Gastroesophageal sphincter (tissue), 4 donors: Measurements from ENCODE around the gene EPB41L3. TPM values are rescaled to one million over a fixed set of nuclear protein-coding genes. Genes with fewer than 3 reads are reported as not detected.
A peak's percentile ranks its signal among the peaks of the same experiment; 100 is the strongest.

ENCODE experiments used
- ATAC-seq: fragments of 150-250 bp; one replicate; pipeline ENCODE4 v1.9.1; 2016; ENCODE audit warnings: mild to moderate bottlenecking, moderate library complexity
- H3K27ac ChIP-seq, 4 donors: fragments of 200-600 bp; sonication (generic) in 3 of 4; 1 replicate in 3 of 4; 2 replicates in 1 of 4; pipeline ENCODE4 v1.5.1; 2016 to 2019
- H3K27me3 ChIP-seq: fragments of 200-600 bp; sonication (generic); one replicate; pipeline ENCODE4 v1.5.1; 2019
- H3K36me3 ChIP-seq, 2 donors: fragments of 200-600 bp; sonication (generic); one replicate each; pipeline ENCODE4 v1.5.1; 2019; ENCODE audit warnings: control low read depth in 1 of 2
- H3K4me1 ChIP-seq, 3 donors: fragments of 200-600 bp; sonication (generic); 1 replicate in 2 of 3; 2 replicates in 1 of 3; pipeline ENCODE4 v1.5.1; 2016 to 2019; ENCODE audit warnings: control low read depth in 2 of 3
- H3K4me3 ChIP-seq, 2 donors: fragments of 200-600 bp; sonication (generic); one replicate each; pipeline ENCODE4 v1.5.1; 2019; ENCODE audit warnings: mild to moderate bottlenecking in 1 of 2, moderate library complexity in 1 of 2
- H3K9me3 ChIP-seq, 3 donors: fragments of 200-600 bp; sonication (generic); one replicate each; pipeline ENCODE4 v1.5.1; 2017 to 2019; ENCODE audit warnings: control low read depth in 2 of 3
- CTCF ChIP-seq, 4 experiments: fragments of 200-600 bp in 2 of 4; fragments of 450-650 bp in 2 of 4; sonication (generic) in 1 of 4; IDR thresholded peaks; one replicate each; pipeline ENCODE4 v1.5.1; 2017 to 2019; ENCODE audit warnings: antibody characterized with exemption in 4 of 4, mild to moderate bottlenecking in 2 of 4, moderate library complexity in 2 of 4
- EP300 ChIP-seq: sonication (generic); formaldehyde crosslinking; IDR thresholded peaks from one replicate; pipeline ENCODE4 v1.6.1; 2017; ENCODE audit warnings: antibody characterized with exemption, mild to moderate bottlenecking
- POLR2A ChIP-seq, 2 donors: fragments of 450-650 bp; IDR thresholded peaks; one replicate each; pipeline ENCODE4 v1.6.1; 2017; ENCODE audit warnings: antibody characterized with exemption in 2 of 2, mild to moderate bottlenecking in 2 of 2, moderate library complexity in 1 of 2
- POLR2AphosphoS5 ChIP-seq: sonication (generic); formaldehyde crosslinking; IDR thresholded peaks from one replicate; pipeline ENCODE4 v1.6.1; 2017; ENCODE audit warnings: antibody characterized with exemption
- WGBS, 2 donors: methylation state at CpG; one replicate each; pipeline ENCODE4 v1.1.5; 2018; ENCODE audit warnings: low coverage in 1 of 2; 5-methylcytosine and 5-hydroxymethylcytosine counted together
- total RNA-seq, 4 donors: library from RNA; depleted of rRNA; stranded (reverse); fragments of >200 nt; gene quantifications; one replicate each; pipeline ENCODE4 v1.1.0, GENCODE V29; 2016

Gene EPB41L3
- total RNA-seq, 4 donors from 2014 or later, result 27.4 to 66.6 (median 43.4) TPM

- H3K36me3 ChIP-seq, result no peaks in the 10 kb centered on the region
- H3K4me1 ChIP-seq, result peaks cover 0 to 9% (median 0%) of the 10 kb centered on the region in 3 donors
- H3K4me3 ChIP-seq, result no peak overlapping the region
- WGBS, 2 donors, result 52 to 66% methylated on average over 8 to 9 of the region's 10 CpGs
- H3K27ac ChIP-seq, result peak overlapping the region in 3 of 4 donors; percentile 32 to 62 (median 48)
- TF ChIP-seq POLR2AphosphoS5 (peak; percentile 17), EP300 (no peak)
- peak; percentile 39 for ATAC-seq
- no peaks in the 10 kb centered on the region for H3K9me3 ChIP-seq
- H3K27me3 ChIP-seq, result peaks cover 6% of the 10 kb centered on the region
These were observed 24.1 kb downstream of the EPB41L3 start for GRCh38 chr18:5519448-5520298.

- ATAC-seq, result peak; percentile 65
- H3K27me3 ChIP-seq, result peaks cover 6% of the 10 kb centered on the region
- TF ChIP-seq POLR2AphosphoS5 (no peak), CTCF (IDR thresholded peaks at IDR 0.05) (no peak), POLR2A (IDR thresholded peaks at IDR 0.05) (no peak)
- H3K4me1 ChIP-seq, result peaks cover 0 to 9% (median 0%) of the 10 kb centered on the region in 3 donors
- no peaks in the 10 kb centered on the region for H3K36me3 ChIP-seq
- no peaks in the 10 kb centered on the region for H3K9me3 ChIP-seq
- peak overlapping the region in 3 of 4 donors; percentile 32 to 62 (median 48) for H3K27ac ChIP-seq
- WGBS, 2 donors, result 43 to 55% methylated on average over 5 to 11 of the region's 13 CpGs
- H3K4me3 ChIP-seq, result no peak overlapping the region
These were observed 24.9 kb downstream of the EPB41L3 start for GRCh38 chr18:5518899-5519371.

- H3K4me3 ChIP-seq, result no peak overlapping the region
- ATAC-seq, result no peak
These were observed 25.5 kb downstream of the EPB41L3 start for GRCh38 chr18:5518179-5518770.

GRCh38 chr18:5516841-5517240, 27.0 kb downstream of the EPB41L3 start:
- TF ChIP-seq EP300 (no peak), CTCF (IDR thresholded peaks at IDR 0.05) (no peak), POLR2A (IDR thresholded peaks at IDR 0.05) (no peak), POLR2AphosphoS5 (no peak)
- peaks cover 0 to 9% (median 0%) of the 10 kb centered on the region in 3 donors for H3K4me1 ChIP-seq
- no peak for ATAC-seq
- H3K4me3 ChIP-seq, result no peak overlapping the region
- H3K27me3 ChIP-seq, result peaks cover 6% of the 10 kb centered on the region
- no peak overlapping the region for H3K27ac ChIP-seq
- H3K36me3 ChIP-seq, result no peaks in the 10 kb centered on the region
- no peaks in the 10 kb centered on the region for H3K9me3 ChIP-seq
- whole genome bisulfite sequencing, 2 donors, result 38 to 61% methylated on average over 3 to 5 of the region's 6 CpGs

More at GRCh38 chr18:5518179-5518770, 25.5 kb downstream of the EPB41L3 start:
- Histone ChIP-seq H3K27me3 (peaks cover 6% of the 10 kb centered on the region), H3K27ac (peak overlapping the region in 3 of 4 donors; percentile 31 to 48 (median 32)), H3K36me3 (no peaks in the 10 kb centered on the region), H3K4me1 (peaks cover 0 to 9% (median 0%) of the 10 kb centered on the region in 3 donors), H3K9me3 (no peaks in the 10 kb centered on the region)
- no peak for TF ChIP-seq CTCF (IDR thresholded peaks at IDR 0.05)
- no peak for TF ChIP-seq EP300
- TF ChIP-seq POLR2AphosphoS5, result no peak
- WGBS, 2 donors, result 56 to 73% methylated on average over 1 to 10 of the region's 10 CpGs

GRCh38 chr18:5515011-5515784, 28.6 kb downstream of the EPB41L3 start:
- H3K4me3 ChIP-seq, result no peak overlapping the region
- WGBS, 2 donors, result 42 to 46% methylated on average over 3 of the region's 3 CpGs
- peaks cover 6% of the 10 kb centered on the region for H3K27me3 ChIP-seq
- peak overlapping the region in 1 of 4 donors; percentile 35 for H3K27ac ChIP-seq
- TF ChIP-seq EP300 (no peak), POLR2A (IDR thresholded peaks at IDR 0.05) (no peak), POLR2AphosphoS5 (no peak), CTCF (IDR thresholded peaks at IDR 0.05) (no peak)
- no peaks in the 10 kb centered on the region for H3K36me3 ChIP-seq
- peaks cover 0 to 9% (median 0%) of the 10 kb centered on the region in 3 donors for H3K4me1 ChIP-seq
- ATAC-seq, result peak; percentile 37
- no peaks in the 10 kb centered on the region for H3K9me3 ChIP-seq
